ENCODE measurements around the gene CCDC187. TPM values are rescaled to one million over a fixed set of nuclear protein-coding genes. Genes with fewer than 3 reads are reported as not detected.

The CCDC187 gene
- total RNA-seq, 1 donor = under 0.01 TPM

DNA sequence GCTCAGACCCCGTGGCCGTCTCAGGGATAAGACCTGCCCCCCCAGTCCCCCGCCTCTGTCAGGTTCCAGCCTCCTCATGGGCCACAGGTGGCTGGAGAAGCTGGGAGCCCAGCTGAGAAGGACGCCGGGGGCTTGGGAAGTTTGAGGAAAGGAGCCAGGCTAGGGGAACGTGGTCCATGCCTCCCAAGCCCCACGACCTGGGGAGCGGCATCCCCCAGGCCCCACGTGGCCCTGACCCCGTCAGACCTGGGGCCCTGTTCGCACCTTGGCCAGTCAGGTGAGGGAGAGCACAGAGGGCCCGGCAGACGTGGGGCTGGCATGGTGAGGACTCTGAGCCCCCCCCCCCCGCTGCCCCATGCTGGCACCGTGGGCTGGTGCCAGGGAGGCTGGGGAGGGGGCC, 27.1 kb upstream of the CCDC187 start:
- no peak overlapping the region for H3K4me3 ChIP-seq (ENCODE audit: low read depth, low read length)
- DNase-seq (ENCODE audit: low read depth) = no peak
- TF ChIP-seq CTCF (IDR thresholded peaks at IDR 0.05; ENCODE audit: insufficient read depth, low read depth, low read length) = no peak

GRCh38 chr9:136330406-136330990, 26.6 kb upstream of the CCDC187 start:
- no peak for DNase-seq (ENCODE audit: low read depth)
- TF ChIP-seq CTCF (IDR thresholded peaks at IDR 0.05; ENCODE audit: insufficient read depth, low read depth, low read length) = no peak
- H3K4me3 ChIP-seq (ENCODE audit: low read depth, low read length) = no peak overlapping the region

GRCh38 chr9:136329636-136330405, 25.9 kb upstream of the CCDC187 start:
- peak overlapping the region; percentile 76 for H3K4me3 ChIP-seq (ENCODE audit: low read depth, low read length)
- TF ChIP-seq CTCF (IDR thresholded peaks at IDR 0.05; ENCODE audit: insufficient read depth, low read depth, low read length) = no peak
- no peak for DNase-seq (ENCODE audit: low read depth)

- H3K4me3 ChIP-seq (ENCODE audit: low read depth, low read length) = peak overlapping the region; percentile 76
- TF ChIP-seq CTCF (IDR thresholded peaks at IDR 0.05; ENCODE audit: insufficient read depth, low read depth, low read length) = no peak
- DNase-seq (ENCODE audit: low read depth) = no peak
Observed at GRCh38 chr9:136329211-136329627, 25.3 kb upstream of the CCDC187 start.

- DNase-seq (ENCODE audit: low read depth) = peak; percentile 64
- peak overlapping the region; percentile 76 for H3K4me3 ChIP-seq (ENCODE audit: low read depth, low read length)
- no peak for TF ChIP-seq CTCF (IDR thresholded peaks at IDR 0.05; ENCODE audit: insufficient read depth, low read depth, low read length)
Observed at GRCh38 chr9:136328622-136329041, 24.7 kb upstream of the CCDC187 start.

- no peak for TF ChIP-seq CTCF (IDR thresholded peaks at IDR 0.05; ENCODE audit: insufficient read depth, low read depth, low read length)
- H3K4me3 ChIP-seq (ENCODE audit: low read depth, low read length) = peak overlapping the region; percentile 76
- no peak for DNase-seq (ENCODE audit: low read depth)
Observed at GRCh38 chr9:136328011-136328621, 24.2 kb upstream of the CCDC187 start.

All from fibroblast of villous mesenchyme (primary cell).